Fibroblast of gingiva (primary cell): ENCODE measurements around the gene BMX.
A peak's percentile ranks its signal among the peaks of the same experiment; 100 is the strongest.

Experiments
- DNase-seq: peaks from one replicate; pipeline ENCODE4 v3.0.0-alpha.2; 2011; ENCODE audit warnings: low read depth

The BMX gene

GRCh38 chrX:15507005-15507404 lies 6.4 kb downstream of the BMX start:
- DNase-seq: no peak

DNA sequence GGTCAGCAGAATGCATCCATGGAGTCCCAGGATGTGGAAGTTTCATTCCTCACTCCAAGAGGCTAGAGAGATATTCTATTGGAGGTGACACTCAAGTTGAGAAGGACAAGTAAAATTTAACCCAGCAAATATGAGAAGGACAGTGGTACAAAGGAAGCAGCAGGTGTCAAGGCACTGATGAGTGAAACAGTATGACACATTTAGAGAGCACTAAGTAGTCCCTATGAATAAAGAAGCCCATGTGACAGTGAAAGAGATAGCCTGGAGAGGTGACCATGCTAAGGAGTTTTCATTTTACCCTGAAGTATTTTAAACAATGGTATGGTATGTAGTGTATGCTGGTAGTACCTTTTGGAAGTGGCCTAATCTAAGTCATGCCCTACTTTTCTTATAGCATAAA lies 9.2 kb downstream of the BMX start:
- DNase-seq: no peak

DNA sequence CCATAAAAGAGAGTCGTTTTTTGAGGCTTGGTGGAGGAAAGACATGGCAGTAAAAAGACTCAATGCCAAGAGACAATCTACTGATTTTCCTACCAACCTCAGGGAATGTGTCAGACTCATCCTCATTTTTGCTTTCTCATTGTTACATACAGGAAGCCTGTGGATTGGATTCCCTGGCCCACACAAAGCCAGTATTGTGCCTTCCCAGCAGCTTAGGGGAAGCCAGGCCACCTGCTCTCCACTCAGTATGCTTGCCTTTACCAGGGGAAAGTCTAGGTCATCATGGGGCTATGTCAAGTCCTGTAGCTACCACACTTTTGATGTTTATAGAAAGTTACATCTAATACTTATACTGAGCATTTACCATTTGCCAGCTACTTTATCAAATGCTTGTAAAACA lies 11.0 kb downstream of the BMX start:
- DNase-seq: no peak

DNA sequence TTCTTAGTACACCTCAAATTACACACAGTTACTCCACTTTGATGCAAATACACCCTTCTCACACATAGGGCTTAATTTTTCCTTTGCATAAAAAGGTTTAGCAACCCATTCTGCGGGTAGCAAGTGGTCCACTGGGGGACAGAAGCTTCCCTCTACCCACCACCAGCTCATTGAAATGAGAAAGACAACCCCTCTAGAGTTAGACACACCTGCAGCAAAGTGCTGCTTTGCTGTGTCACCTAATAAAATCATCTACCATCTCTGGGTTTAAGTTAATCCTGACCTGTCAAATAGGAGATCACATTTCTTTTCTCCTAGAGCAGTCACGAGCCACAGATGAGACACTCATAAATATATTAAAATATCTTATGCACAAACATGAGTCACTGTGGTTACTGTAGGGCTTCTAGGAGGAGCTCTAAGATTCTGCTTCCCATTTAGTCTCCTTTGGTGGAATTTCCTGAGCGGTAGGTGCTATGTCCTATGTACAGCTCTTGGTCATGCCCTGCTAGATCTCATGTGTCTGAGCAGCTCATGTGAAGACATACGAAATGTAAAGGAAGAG lies 11.9 kb downstream of the BMX start:
- DNase-seq: no peak

DNA sequence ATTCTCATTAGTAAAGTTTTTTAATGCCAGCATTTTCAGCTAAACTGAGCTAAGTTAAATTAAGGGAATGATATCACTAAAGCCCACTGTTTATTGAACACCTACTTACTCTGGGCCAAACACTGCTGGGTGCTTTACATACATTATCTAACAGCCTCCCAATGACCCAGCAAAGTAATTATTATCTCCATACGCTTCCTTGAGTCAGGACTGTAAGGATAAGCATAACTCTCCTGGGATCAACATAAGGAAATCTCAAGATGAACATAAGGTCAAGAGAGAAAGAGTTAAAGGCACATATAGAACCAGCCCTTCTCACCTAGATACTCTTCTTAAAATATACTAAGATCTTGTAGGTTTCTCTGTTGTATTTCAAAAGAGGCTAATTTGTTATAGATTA lies 13.7 kb downstream of the BMX start:
- DNase-seq: no peak

DNA sequence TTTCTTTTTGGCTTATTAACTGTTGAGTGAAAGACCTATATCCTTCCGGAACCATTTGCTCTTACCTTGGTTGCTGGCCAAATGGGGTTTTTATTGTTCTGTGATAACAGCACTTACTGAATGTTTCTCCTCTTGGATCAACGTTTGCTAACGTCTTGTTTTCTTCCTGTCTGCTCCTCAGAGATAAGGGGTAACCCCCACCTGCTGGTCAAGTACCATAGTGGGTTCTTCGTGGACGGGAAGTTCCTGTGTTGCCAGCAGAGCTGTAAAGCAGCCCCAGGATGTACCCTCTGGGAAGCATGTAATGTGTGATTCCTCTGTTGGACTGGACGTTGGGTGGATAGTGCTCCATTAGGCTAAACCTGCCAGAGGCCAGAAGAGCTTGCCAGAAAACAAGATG lies 15.3 kb downstream of the BMX start:
- no peak for DNase-seq

DNA sequence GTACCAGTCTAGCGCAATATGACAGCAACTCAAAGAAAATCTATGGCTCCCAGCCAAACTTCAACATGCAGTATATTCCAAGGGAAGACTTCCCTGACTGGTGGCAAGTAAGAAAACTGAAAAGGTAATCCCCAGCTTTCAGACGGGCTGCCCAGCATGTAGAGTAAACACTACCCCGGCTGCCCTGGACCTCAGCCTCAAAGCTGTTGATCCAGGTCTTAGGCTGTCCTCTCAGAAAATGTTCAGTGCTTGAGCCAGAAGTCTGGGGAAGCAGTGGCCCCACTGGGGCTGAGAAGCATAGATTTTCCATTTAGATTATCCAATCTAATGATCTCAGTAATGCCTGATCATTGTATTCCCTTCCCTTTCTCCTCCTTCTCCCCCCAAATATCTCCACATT lies 21.9 kb downstream of the BMX start:
- DNase-seq: no peak

GRCh38 chrX:15523088-15523487 lies 22.5 kb downstream of the BMX start:
- DNase-seq: no peak

GRCh38 chrX:15524417-15524816 lies 23.8 kb downstream of the BMX start:
- DNase-seq: no peak

GRCh38 chrX:15525664-15526416 lies 25.2 kb downstream of the BMX start:
- DNase-seq: no peak

GRCh38 chrX:15529165-15529564 lies 28.6 kb downstream of the BMX start:
- DNase-seq: no peak

- no peak for DNase-seq
Observed at GRCh38 chrX:15530318-15530717, 29.7 kb downstream of the BMX start.

DNA sequence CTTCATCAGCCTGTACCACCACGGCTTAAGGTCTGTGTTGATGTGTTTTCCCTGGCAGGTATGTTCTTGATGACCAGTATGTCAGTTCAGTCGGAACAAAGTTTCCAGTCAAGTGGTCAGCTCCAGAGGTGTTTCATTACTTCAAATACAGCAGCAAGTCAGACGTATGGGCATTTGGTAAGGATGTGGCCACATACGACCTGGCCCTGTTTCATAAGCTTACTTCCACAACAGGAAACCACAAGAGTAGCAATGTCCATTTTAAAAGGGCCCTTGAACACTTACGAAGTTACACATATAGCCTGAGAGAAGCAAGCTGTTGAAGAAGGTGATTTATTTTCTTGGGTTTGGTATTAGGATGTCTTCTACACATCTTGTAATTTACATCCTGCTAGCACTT lies 46.1 kb downstream of the BMX start:
- no peak for DNase-seq

GRCh38 chrX:15547356-15547755 lies 46.7 kb downstream of the BMX start:
- no peak for DNase-seq

DNA sequence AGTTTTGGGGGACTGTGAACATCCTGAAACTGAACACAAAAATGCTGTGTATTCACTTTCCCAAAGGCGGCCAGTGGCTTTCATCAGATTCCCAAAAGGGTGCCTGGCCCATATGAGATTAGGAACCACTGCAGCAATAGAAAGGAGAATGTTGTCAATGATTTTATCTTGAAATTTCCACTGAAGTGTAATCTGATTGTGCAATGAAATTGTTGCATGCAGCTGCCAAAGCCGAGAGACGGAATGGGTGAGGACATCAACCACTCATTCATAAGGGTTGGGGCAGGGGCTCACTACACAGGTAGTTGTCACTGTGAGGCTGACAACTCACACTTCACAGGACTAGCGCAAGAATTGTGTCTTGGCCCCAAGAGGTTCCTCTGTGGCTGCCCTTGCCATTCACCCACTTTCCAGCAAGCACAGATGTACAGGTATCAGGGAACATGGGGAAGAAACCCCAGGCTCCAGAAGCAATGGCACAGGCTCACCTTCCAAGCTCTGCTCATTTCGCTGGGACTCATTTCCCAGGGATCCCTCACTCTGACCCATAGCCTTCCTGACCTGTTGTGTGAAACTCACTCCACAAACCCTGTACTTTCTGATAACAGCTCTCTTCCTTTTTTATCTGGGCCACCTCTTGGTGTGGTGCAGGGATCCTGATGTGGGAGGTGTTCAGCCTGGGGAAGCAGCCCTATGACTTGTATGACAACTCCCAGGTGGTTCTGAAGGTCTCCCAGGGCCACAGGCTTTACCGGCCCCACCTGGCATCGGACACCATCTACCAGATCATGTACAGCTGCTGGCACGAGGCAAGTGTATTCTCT lies 48.8 kb downstream of the BMX start:
- DNase-seq: no peak

DNA sequence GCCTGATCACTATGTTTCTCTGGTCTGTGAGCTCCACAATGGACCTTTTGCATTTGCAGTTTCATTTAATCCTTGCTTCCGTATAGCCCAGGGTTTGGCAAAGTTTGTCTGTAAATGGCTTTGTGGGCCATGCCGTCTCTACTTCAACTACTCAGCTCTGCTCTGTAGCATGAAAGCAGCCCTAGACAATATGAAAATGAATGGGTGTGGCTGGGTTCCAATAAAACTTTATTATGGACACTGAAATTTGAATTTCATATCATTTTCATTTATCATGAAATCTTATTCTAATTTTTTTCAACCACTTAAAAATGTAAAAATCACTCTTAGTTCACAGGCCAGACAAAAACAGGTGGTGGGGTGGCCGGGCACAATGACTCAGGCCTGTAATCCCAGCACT lies 58.6 kb downstream of the BMX start:
- DNase-seq: no peak

DNA sequence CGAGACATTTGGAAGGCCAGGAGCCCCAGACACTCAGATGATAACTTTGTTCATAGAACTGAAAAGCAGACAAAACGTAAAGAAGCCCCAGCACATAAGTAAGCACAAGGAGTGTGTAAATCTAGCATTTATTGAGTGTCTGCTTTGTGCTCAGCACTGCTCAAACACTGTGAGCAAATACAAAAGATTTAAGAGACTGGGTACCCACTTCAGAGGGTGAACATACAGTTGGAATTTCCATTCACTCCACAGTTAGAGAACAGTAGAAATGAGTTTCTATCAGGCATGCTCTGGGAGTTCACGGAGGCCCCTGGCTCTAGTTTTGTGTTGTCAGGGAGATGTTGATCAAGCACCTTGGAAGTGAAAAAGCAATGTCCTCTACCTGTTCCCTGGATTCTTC lies 60.3 kb downstream of the BMX start:
- DNase-seq: no peak

DNA sequence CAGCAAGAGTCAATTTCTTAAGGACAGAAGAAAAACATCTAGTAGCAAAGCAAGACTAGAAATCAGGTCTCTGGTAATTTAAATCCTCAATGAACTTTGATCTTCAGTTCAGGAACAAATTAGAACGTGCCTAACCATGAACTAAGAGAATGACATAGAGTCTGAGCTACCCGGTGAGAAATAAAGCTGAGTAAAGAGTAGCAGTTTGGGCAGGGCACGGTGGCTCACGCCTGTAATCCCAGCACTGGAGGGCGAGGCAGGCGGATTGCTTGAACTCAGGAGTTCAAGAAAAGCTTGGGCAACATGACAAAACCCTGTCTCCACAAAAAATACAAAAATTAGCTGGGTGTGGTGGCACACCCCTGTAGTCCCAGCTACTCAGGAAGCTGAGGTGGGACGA lies 62.4 kb downstream of the BMX start:
- no peak for DNase-seq

GRCh38 chrX:15564981-15565579 lies 64.5 kb downstream of the BMX start:
- DNase-seq: peak; percentile 59

GRCh38 chrX:15566244-15566643 lies 65.6 kb downstream of the BMX start:
- no peak for DNase-seq

DNA sequence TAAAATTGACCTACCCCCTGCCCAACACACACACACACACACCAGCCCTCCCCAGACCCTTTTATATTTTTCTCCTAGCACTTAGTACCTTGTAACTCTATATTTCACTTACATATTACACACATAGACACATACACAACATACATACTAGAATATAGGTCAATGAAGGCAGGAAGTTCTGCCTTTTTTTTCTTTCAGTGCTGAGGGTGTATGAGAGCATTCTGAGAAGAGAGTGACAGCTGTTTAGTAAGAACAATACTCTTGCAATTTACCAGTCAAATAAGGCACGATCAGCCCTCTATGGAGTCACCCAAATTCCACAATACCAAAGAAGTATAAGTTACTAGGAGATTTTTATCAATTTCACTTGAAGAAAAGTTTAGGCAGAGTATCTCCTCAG lies 66.7 kb downstream of the BMX start:
- no peak for DNase-seq

DNA sequence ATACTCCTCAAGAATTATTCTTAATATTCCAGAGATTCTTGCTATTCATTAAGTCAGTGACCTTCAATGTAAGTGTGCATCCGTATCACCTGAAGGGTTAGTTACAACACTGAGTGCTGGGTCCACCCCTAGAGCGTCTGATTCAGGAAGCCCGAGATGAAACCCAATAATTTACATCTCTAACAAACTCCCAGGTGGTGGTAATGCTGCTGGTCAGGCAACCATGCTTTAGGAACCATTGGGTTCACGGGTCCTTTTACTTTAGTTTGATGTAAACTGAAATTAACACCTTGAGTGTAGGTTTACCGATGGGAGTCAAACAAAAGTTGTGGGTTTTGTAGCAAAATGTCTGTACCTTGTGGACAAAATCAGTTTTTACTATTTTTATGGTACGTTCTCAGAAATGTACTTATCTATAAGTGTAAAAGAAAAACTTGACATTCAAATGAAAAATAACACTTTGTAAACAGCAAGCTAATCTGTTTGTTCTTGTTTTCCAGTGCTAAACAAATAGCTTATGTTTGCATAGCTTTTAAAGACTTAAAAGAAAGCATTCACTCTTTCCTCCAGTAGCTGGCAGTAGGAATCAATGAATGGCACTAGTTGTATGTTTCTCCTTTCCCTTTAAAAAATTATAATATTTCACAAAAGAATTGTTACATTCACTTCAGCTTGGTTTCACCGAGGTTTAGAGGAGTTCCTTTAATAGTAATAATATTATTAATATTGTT lies 67.4 kb downstream of the BMX start:
- no peak for DNase-seq
